ENCODE measurements around the gene RPL37A.

Gene RPL37A

DNA sequence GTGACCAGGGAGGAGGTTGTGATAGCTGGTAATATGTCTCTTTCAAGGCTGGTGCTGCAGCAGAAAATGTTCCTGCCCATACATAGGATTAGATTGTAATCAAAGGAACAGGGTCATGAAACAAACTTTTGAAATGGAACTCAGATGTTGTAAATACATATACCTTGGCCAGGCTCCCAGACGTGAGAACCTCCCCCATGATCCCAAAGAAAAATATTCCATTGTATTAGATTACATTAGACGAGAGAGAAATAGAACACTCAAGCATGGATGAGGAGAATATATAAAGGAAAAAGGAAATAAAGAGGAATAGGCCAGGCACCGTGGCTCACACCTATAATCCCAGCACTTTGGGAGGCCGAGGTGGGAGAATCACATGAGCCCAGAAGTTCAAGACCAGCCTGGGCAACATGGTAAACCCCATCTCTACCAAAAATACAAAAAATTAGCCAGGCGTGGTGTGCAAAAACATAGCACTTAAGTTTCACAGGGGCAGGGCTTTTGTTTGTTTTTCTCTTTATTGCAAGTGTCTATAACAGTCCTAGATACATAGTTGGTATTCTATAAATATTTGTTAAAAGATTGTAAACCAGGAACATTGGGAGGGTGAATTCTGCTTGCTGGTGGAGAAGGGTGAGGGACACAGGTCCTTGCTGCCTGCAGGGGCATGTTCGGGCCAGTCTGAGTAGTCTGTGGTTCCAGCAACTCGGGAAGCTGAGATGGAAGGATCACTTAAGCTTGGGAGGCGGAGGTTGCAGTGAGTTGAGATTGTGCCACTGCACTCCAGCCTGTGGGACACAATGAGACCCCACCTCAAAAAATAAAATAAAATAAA lies 52.8 kb downstream of the RPL37A start:
- DNase-seq: peak; percentile 12

GRCh38 chr2:216553093-216553478 lies 54.4 kb downstream of the RPL37A start:
- DNase-seq: no peak
